ENCODE data around the gene ZFAND6.

Gene ZFAND6

DNA sequence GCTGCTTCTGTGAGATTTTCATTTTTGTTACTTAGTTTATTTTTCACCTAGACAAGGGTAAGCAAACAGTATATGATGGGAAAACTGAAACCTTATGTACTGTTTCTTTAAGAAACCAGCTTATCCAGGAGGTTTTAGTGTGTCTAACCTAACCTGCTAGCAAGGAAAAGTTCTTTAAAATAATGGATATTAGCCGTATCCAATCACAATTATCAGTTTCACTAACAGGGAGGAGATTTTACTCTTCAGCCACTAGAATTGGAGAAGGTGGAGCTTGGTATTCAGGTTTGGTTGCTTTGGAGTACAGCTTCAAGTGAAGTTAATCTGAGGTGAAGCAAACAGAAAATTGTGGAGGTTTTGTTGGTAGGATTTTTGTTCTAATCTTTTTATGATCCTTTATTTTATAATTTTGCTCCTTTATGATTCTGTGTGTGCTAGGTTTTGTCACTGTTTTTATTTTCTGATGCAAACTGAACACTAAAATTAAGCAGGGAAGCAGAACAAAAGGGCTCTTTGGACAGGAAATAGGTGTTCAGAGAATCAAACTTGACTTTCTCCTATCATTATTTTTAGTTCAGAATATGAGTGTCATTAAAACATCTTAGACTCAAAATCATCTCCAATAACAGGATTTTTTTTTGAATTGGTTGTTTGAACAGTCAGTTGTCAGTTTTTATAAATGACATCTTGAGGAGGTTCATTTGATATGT, 13.0 kb downstream of the ZFAND6 start:
- TF ChIP-seq, protein P1, sequence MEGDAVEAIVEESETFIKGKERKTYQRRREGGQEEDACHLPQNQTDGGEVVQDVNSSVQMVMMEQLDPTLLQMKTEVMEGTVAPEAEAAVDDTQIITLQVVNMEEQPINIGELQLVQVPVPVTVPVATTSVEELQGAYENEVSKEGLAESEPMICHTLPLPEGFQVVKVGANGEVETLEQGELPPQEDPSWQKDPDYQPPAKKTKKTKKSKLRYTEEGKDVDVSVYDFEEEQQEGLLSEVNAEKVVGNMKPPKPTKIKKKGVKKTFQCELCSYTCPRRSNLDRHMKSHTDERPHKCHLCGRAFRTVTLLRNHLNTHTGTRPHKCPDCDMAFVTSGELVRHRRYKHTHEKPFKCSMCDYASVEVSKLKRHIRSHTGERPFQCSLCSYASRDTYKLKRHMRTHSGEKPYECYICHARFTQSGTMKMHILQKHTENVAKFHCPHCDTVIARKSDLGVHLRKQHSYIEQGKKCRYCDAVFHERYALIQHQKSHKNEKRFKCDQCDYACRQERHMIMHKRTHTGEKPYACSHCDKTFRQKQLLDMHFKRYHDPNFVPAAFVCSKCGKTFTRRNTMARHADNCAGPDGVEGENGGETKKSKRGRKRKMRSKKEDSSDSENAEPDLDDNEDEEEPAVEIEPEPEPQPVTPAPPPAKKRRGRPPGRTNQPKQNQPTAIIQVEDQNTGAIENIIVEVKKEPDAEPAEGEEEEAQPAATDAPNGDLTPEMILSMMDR (conservative IDR thresholded peaks at IDR 0.05), result no peak
- H3K27ac ChIP-seq, result peak overlapping the region; percentile 71

DNA sequence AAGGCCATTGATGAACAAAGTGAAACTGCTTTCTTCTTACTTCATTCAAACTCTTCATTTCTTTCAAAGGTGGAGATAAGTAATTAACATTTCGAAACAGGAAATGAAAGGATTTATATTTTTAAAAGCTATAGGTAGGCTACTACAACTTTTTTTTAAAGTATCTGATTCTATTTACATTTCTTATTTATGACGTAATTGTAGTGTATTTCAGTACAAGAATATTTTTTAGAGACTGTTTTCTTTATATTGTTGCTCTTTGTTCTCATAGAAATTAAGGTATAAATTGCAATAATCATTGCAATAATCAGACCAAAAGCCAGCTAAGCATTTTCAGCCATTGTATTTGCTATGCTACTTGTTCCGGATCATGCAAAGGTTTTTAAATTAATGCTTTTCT, 13.7 kb downstream of the ZFAND6 start:
- H3K27ac ChIP-seq, result peak overlapping the region; percentile 71
- TF ChIP-seq, protein P1 (conservative IDR thresholded peaks at IDR 0.05), result no peak

DNA sequence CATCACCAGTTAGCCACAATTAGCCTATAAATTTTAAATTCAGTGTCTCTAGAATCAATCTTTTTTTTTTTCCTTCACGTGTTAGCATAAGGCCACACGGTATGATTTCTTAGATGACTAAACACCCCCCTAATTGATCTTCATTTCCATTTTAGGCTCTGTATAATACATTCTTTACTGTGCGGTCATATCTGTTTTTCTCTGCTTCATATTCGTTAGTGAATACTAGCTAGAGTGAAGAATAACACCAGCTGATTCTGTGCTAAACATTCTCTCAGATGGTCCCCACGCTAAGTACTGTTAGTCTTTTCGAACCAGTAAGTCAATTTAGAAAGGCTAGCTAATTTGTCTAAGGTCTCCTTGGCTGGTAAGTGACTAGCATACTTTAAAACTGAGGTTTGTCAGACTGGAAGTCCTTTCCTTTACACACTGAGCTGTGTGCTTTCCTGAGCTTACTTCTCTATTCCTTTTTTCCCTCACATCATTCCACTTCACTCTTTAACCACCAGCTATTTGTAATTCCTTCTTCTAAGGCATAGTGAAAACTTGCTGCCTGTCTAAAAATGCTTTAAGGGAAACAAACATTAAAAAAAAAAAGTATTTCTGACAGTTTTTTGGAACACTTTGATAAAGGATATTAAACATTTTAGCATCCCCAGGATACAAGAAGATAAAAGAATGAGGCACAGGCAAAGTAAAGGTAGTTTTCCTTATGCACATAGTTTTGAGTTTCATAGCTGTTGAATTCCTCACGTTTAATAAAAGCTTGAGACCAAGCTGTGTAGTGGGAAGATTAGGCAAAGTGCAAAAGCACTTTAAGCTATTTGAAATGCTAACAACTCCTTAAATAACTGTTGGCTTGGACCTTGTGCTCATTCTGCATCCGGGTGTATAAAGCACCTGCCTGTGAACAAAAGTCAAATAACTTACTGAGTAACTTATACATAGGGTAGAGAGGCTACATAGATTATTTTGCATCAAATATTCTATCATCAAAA, 17.1 kb downstream of the ZFAND6 start:
- TF ChIP-seq, protein P1 (conservative IDR thresholded peaks at IDR 0.05), result no peak
- no peak overlapping the region for H3K27ac ChIP-seq

DNA sequence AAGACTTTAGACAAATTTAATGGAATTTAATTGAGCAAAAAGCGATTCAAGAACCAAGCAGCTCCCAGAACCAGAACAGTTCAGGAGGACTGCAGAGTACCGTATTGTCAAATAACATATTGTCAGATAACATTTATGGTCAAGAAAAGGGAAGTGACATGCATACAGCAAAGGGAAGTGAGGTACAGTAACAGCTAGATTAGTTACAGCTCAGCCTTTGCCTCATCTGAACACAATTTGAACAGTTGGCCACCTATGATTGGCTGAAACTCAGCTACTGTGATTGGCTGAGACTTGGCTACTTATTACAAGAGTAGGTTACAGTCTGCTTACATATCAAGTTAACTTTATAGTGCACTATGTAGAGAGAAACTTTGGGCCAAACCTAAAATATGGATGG, 21.9 kb downstream of the ZFAND6 start:
- no peak overlapping the region for H3K27ac ChIP-seq
- TF ChIP-seq, protein P1 (conservative IDR thresholded peaks at IDR 0.05), result no peak

DNA sequence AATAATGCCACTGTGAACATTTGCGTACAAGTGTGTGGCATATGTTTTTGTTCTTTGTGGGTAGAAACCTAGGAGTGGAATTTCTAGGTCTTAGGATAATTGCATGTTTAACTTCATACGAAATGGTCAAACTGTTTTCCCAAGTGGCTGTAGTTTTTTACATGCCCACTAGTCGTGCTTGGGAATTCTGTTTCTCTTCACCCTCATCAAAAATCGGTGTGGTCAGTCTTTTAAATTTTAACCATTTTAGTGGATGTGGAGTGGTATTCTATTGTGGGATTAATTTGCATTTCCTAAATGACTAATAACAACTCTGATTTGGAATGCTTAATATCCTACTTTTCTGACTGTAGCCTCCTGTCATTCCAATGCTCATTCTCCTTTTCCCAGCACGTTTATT, 27.6 kb downstream of the ZFAND6 start:
- TF ChIP-seq, protein P1 (conservative IDR thresholded peaks at IDR 0.05), result no peak
- H3K27ac ChIP-seq, result no peak overlapping the region

DNA sequence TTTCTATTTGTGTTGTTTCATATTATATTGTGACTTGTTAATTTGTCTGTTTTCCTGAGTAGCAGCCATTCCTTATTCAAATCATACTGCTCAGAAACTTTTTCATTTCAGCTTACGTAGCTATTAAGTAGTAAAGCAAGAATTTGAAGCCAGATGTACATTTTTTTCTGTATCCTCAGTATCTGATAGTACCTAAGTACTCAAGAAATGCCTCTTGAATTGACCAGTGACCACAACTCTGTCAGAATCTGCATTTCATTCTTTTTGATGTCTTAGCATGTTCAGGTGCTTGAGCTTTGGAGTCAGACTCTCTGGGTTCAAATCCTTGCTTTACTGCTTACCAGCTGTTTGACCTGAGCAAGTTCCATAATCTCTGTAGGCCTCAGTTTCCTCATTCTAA, 30.6 kb downstream of the ZFAND6 start:
- H3K27ac ChIP-seq, result no peak overlapping the region
- TF ChIP-seq, protein P1 (conservative IDR thresholded peaks at IDR 0.05), result no peak

DNA sequence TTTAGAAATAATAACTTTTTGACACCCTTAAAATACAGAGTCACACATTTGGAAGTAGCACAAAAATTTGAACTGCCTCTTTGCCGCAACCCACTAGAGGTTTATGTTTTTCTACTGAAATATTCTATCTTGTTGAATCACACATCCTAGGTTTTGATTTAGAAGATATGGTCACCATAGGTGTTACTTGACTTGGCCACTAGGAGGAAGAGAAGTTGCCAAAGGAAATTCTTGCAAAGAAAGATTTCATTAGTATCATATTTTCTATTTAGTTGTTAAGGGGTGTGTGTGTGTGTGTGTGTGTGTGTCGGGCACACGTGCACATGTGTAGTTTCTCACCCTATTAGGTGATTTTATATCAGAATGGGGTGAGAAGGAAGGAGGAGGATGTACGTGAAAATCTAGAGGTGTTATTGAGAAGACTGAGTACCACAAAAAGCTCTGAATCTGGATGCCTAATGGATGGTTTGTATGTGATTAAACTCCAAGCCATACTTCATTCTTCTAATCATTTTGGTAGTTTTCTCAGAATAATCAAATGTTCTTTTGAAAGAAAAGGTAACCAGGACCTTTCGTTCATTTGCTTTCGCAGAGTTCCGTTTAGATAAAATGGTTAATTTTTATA, 31.5 kb downstream of the ZFAND6 start:
- TF ChIP-seq, protein P1 (conservative IDR thresholded peaks at IDR 0.05), result peak; percentile 57
- no peak overlapping the region for H3K27ac ChIP-seq
